ENCODE results near the gene ZNF598.

GRCh38 chr16:1982991-1983543, 26.6 kb downstream of the ZNF598 start:
- TF ChIP-seq CBX3 (IDR thresholded peaks at IDR 0.05; ENCODE audit: low read depth) = no peak
- peak in 1 of 3 experiments; percentile 29; a peak in 1 of 6 replicates for TF ChIP-seq CTCF (IDR thresholded peaks at IDR 0.05 in 2 of 3, conservative IDR thresholded peaks at IDR 0.05 in 1 of 3; ENCODE audit: borderline replicate concordance in 1 of 3, insufficient read depth in 1 of 3, low read depth in 2 of 3, low read length in 2 of 3)
- TF ChIP-seq, protein P1, sequence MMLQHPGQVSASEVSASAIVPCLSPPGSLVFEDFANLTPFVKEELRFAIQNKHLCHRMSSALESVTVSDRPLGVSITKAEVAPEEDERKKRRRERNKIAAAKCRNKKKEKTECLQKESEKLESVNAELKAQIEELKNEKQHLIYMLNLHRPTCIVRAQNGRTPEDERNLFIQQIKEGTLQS (IDR thresholded peaks at IDR 0.05) = no peak
- peak; percentile 17 for TF ChIP-seq POLR2A (IDR thresholded peaks at IDR 0.05; ENCODE audit: borderline replicate concordance, extremely low read depth, insufficient read depth, insufficient read length)
- no peak for TF ChIP-seq ELF1 (IDR thresholded peaks at IDR 0.05; ENCODE audit: borderline replicate concordance, low read depth)
- no peak for TF ChIP-seq ZNF274 (IDR thresholded peaks at IDR 0.05; ENCODE audit: low read depth, low read length)
- no peak for TF ChIP-seq MAX (IDR thresholded peaks at IDR 0.05)
- no peak for TF ChIP-seq POLR2AphosphoS5 (IDR thresholded peaks at IDR 0.05; ENCODE audit: low read depth, low read length)
- TF ChIP-seq CEBPB (IDR thresholded peaks at IDR 0.05; ENCODE audit: low read depth) = no peak
